ENCODE results near the gene XYLT1.

DNA sequence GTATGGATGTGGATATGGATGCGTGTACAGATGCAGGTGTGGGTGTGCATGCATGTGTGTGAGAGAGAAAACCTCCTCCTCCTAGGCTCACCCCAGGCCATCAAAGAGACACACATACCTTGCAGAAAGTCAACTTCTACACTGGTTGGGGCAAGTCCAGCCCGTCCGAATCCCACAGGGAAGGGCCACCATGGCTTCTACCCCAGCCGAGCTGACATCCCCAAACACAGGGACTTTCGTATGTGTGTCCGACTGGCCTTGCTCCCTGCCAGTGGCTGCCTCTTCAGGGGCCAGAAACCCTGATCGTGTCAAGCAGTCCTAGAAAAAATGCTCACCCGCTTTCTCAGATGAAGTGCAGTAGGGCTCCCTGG lies 134.2 kb downstream of the XYLT1 start:
- TF ChIP-seq EZH2 (IDR thresholded peaks at IDR 0.05; ENCODE audit: low read depth) = no peak
- TF ChIP-seq, protein P1, sequence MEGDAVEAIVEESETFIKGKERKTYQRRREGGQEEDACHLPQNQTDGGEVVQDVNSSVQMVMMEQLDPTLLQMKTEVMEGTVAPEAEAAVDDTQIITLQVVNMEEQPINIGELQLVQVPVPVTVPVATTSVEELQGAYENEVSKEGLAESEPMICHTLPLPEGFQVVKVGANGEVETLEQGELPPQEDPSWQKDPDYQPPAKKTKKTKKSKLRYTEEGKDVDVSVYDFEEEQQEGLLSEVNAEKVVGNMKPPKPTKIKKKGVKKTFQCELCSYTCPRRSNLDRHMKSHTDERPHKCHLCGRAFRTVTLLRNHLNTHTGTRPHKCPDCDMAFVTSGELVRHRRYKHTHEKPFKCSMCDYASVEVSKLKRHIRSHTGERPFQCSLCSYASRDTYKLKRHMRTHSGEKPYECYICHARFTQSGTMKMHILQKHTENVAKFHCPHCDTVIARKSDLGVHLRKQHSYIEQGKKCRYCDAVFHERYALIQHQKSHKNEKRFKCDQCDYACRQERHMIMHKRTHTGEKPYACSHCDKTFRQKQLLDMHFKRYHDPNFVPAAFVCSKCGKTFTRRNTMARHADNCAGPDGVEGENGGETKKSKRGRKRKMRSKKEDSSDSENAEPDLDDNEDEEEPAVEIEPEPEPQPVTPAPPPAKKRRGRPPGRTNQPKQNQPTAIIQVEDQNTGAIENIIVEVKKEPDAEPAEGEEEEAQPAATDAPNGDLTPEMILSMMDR (conservative IDR thresholded peaks at IDR 0.05) = no peak

Measured in PC-9 (cell line).